DMS153 (cell line): ENCODE data around the gene ZNF514.
A peak's percentile ranks its signal among the peaks of the same experiment; 100 is the strongest.
"Not testable (repeated sequence)": the region's sequence is repeated elsewhere in the genome, so short reads cannot be mapped to it uniquely, and the experiment has no call there.

Source experiments
- DNase-seq: peaks from one replicate; lab custom pipeline; 2025; lab: John Stamatoyannopoulos, UW

The ZNF514 gene

DNA sequence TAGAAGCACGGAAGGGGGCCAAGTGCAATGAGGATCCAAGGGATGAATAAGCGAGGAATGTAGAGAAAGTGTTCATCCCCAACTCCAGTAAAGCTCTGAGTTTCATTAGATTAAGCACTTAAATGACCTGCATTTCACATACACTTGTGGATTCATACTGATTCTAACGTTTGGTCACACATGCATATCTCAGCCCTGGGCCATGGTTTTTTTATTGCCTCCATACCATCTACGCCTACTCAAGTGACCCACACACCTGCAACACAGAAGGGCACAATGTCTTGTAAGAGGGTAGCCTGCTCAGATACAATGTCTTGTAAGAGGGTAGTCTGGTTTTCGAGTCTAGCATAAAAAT, 37.5 kb downstream of the ZNF514 start:
- DNase-seq = no peak

- DNase-seq = peak; percentile 8
These were observed 38.0 kb downstream of the ZNF514 start, which contains the start of gene MRPS5 for GRCh38 chr2:95121407-95122196. Gene MRPS5, minus strand, starts transcription at chr2:95121808. Its CDS starts 17 bp downstream, at chr2:95121791.

- DNase-seq = no peak
These were observed 38.6 kb downstream of the ZNF514 start for GRCh38 chr2:95121093-95121406.

GRCh38 chr2:95115418-95115817, 44.2 kb downstream of the ZNF514 start:
- peak; percentile 18 for DNase-seq

- no peak for DNase-seq
These were observed 46.2 kb downstream of the ZNF514 start for GRCh38 chr2:95113464-95113863.

- DNase-seq = no peak
These were observed 49.3 kb downstream of the ZNF514 start for GRCh38 chr2:95110395-95110794.

DNA sequence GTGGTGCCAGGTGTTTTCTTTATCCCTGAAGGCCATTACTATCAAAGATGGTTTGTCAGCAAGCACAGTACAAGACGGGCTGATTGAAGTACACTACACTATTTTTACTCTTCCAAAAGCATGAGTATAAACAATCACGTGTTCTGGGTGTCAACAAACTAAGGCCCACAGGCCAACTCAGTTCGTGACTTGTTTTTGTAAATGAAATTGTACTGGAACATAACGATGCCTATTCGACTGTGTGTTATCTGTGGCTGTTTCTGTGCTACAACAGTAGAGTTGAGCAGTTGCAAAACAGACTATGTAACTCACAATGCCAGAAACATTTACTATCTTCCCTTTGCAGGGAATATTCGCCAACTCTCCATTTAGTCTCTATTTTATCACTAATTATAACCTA, 50.4 kb downstream of the ZNF514 start:
- DNase-seq = no peak

DNA sequence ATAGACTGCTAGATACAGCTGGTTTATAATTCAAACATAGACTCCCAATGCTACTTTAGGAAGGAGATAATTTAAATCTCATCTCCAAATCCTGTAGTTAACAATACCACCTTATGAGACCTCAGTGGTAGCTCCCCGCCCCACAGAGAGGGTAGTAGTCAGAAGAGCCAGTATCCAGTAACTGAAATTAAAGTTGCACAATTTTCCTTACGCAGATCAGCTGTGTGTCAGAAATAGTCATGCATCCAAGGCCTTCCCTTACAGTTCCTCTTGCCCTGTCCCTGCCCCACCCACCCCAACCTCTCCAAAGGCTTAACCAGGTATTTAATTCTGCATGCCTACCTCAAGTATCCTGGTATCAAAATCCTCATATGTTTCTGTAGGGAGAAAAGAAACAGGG, 53.6 kb downstream of the ZNF514 start:
- no peak for DNase-seq

- DNase-seq = no peak
These were observed 55.0 kb downstream of the ZNF514 start for GRCh38 chr2:95104606-95105005.

DNA sequence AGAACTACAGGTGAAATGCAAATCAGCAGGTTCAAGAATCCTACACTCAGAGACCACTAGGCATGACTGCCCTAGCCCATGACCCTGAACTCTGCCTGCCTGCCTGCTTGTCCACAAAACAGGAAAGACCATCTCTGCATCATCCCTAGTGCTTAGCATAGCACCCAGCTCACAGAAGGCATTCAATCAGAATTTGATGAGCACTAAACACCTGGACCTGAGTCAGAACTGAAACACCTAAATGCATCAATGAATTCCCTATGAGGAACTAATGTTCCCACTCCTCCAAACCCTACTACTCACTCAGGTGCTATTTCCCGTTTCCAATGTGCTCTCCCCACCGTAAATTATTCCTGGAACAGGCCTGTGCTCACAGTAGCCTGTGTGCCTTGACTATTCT, 59.7 kb downstream of the ZNF514 start:
- DNase-seq = no peak

GRCh38 chr2:95098273-95098672, 61.4 kb downstream of the ZNF514 start:
- DNase-seq = not testable (repeated sequence)
